Smooth muscle cell (in vitro differentiated cells): ENCODE measurements around the gene FRYL. TPM values are rescaled to one million over a fixed set of nuclear protein-coding genes. Genes with fewer than 3 reads are reported as not detected.

Source experiments
- DNase-seq: peaks from one replicate; lab custom pipeline; 2025; ENCODE audit not compliant: unreplicated experiment; lab: John Stamatoyannopoulos, UW
- H2AFZ ChIP-seq: fragments of 200-600 bp; sonication (generic); 2 replicates; pipeline ENCODE4 v1.6.0; 2016; ENCODE audit warnings: antibody characterized with exemption, low read depth, mild to moderate bottlenecking
- H3F3A ChIP-seq: fragments of 200-600 bp; sonication (generic); 2 replicates; pipeline ENCODE4 v1.6.0; 2017; ENCODE audit warnings: antibody characterized with exemption, low read depth
- H3K27ac ChIP-seq: fragments of 200-600 bp; sonication (generic); 2 replicates; pipeline ENCODE4 v1.5.1; 2016; ENCODE audit warnings: low read depth, mild to moderate bottlenecking
- H3K27me3 ChIP-seq: fragments of 200-600 bp; sonication (generic); 2 replicates; pipeline ENCODE4 v1.6.1; 2016; ENCODE audit warnings: low read depth, mild to moderate bottlenecking
- H3K36me3 ChIP-seq: fragments of 200-600 bp; sonication (generic); 2 replicates; pipeline ENCODE4 v1.5.1; 2016; ENCODE audit warnings: low read depth
- H3K4me1 ChIP-seq: fragments of 200-600 bp; sonication (generic); 2 replicates; pipeline ENCODE4 v1.5.1; 2016; ENCODE audit warnings: low read depth
- H3K4me2 ChIP-seq: fragments of 200-600 bp; sonication (generic); 2 replicates; pipeline ENCODE4 v1.6.0; 2016; ENCODE audit warnings: mild to moderate bottlenecking
- H3K4me3 ChIP-seq: fragments of 200-600 bp; sonication (generic); 2 replicates; pipeline ENCODE4 v1.5.1; 2016; ENCODE audit warnings: mild to moderate bottlenecking
- H3K79me2 ChIP-seq: fragments of 200-600 bp; sonication (generic); 2 replicates; pipeline ENCODE4 v1.6.0; 2016; ENCODE audit warnings: low read depth, mild to moderate bottlenecking
- H3K9ac ChIP-seq: fragments of 200-600 bp; sonication (generic); 2 replicates; pipeline ENCODE4 v1.6.0; 2016; ENCODE audit warnings: low read depth
- H3K9me3 ChIP-seq: fragments of 200-600 bp; sonication (generic); replicated peaks from 2 replicates; pipeline ENCODE4 v1.5.1; 2016; ENCODE audit warnings: low read depth
- H4K20me1 ChIP-seq: fragments of 200-600 bp; sonication (generic); 2 replicates; pipeline ENCODE4 v1.6.0; 2016; ENCODE audit warnings: low read depth
- WGBS: methylation state at CpG from one replicate; pipeline ENCODE4 v1.1.7; 2016; ENCODE audit warnings: low lambda C conversion rate; 5-methylcytosine and 5-hydroxymethylcytosine counted together
- polyA plus RNA-seq: library from polyadenylated mRNA; unstranded; fragments of >200 nt; fragmentation: Nextera tagmentation; extraction: Ambion mirVana; gene quantifications from 2 replicates; pipeline ENCODE4 v1.2.1, GENCODE V29; 2016
- total RNA-seq: library from RNA; depleted of rRNA; stranded (reverse); fragments of >200 nt; gene quantifications from 2 replicates; pipeline ENCODE4 v1.2.3, GENCODE V29; 2014
- TF ChIP-seq, protein P1 (sequence below): fragments of 200-600 bp; sonication (generic); IDR thresholded peaks from 2 replicates; pipeline ENCODE4 v1.5.1; 2017; ENCODE audit warnings: borderline replicate concordance, mild to moderate bottlenecking, antibody characterized with exemption; ENCODE audit not compliant: insufficient read depth, poor library complexity, severe bottlenecking

FRYL gene
- total and polyA plus RNA-seq, 2 experiments from 2014 or later: 14.9 to 56.6 TPM

DNA sequence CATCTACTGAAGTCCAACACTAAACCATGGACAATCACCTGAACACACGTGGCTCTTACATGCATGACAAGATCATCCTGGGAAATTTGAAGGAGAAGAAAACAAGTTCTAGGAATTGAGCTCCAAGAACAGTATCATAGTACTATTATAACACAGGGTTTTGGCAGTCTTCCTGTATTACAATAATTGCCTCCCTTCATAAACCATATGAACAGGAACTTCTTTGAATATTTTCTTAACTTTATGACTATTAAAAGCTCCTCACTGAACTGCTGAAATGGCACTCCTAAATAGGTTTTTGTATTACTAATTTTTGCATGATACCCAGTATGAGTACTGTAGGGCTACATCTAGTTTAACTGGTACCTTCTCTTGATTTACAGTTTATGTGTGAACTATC, 160.0 kb downstream of the FRYL start:
- Histone ChIP-seq H3K27ac (no peak overlapping the region), H3K4me2 (no peak overlapping the region), H4K20me1 (no peaks in the 10 kb centered on the region), H3K9me3 (no peaks in the 10 kb centered on the region), H2AFZ (no peak overlapping the region), H3K36me3 (no peaks in the 10 kb centered on the region), H3F3A (no peaks in the 10 kb centered on the region), H3K4me3 (no peak overlapping the region), H3K79me2 (no peaks in the 10 kb centered on the region), H3K9ac (no peak overlapping the region), H3K27me3 (no peaks in the 10 kb centered on the region), H3K4me1 (no peaks in the 10 kb centered on the region)
- TF ChIP-seq, protein P1, sequence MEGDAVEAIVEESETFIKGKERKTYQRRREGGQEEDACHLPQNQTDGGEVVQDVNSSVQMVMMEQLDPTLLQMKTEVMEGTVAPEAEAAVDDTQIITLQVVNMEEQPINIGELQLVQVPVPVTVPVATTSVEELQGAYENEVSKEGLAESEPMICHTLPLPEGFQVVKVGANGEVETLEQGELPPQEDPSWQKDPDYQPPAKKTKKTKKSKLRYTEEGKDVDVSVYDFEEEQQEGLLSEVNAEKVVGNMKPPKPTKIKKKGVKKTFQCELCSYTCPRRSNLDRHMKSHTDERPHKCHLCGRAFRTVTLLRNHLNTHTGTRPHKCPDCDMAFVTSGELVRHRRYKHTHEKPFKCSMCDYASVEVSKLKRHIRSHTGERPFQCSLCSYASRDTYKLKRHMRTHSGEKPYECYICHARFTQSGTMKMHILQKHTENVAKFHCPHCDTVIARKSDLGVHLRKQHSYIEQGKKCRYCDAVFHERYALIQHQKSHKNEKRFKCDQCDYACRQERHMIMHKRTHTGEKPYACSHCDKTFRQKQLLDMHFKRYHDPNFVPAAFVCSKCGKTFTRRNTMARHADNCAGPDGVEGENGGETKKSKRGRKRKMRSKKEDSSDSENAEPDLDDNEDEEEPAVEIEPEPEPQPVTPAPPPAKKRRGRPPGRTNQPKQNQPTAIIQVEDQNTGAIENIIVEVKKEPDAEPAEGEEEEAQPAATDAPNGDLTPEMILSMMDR: no peak
- 100% methylated on average over 1 of the region's 1 CpG for WGBS
- DNase-seq: no peak

DNA sequence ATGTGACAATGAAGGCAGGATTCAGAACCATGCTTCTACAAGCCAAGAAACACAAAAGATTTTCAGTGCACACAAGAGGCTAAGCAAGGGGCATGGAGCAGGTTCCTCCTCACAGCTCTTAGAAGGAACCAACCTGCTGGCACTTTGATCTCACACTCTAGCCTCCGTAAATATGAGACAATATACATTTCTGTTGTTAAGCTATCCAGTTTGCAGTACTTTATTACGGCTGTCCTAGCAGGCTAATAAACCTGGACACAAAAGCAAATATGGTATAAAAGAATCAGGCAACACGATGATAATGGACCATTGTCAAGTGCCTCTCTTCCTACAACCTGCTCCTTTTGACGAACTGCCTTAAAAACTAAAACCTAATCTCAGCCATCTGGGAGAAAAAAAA, 175.6 kb downstream of the FRYL start:
- Histone ChIP-seq H3K9me3 (no peaks in the 10 kb centered on the region), H3K4me2 (no peak overlapping the region), H3K9ac (no peak overlapping the region), H3K4me1 (no peaks in the 10 kb centered on the region), H3K27me3 (no peaks in the 10 kb centered on the region), H3K79me2 (no peaks in the 10 kb centered on the region), H3K4me3 (no peak overlapping the region), H2AFZ (no peak overlapping the region), H4K20me1 (no peaks in the 10 kb centered on the region), H3F3A (no peaks in the 10 kb centered on the region), H3K36me3 (no peaks in the 10 kb centered on the region), H3K27ac (no peak overlapping the region)
- DNase-seq: no peak
- TF ChIP-seq, protein P1: no peak
- WGBS: 93% methylated on average over 4 of the region's 4 CpGs

DNA sequence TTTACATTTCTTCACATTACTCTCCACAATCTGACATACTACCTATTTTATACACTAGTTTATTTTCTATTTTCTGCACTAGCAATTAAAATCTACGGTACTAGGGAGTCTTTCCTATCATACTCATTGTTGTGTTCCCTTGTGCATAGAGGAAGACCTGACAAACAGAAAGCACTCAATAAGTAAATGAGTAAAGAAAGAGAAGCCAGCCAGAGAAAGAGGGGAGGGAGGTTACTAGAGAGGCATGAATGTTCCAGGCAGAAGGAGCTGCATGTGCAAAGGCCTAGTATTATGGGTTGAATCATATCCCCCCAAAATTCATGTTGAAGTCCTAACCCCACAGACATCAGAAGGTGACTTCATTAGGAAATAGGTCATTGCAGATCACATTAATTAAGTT, 176.0 kb downstream of the FRYL start:
- DNase-seq: no peak
- Histone ChIP-seq H3K4me2 (no peak overlapping the region), H4K20me1 (no peaks in the 10 kb centered on the region), H3K9ac (no peak overlapping the region), H3K4me1 (no peaks in the 10 kb centered on the region), H3K36me3 (no peaks in the 10 kb centered on the region), H2AFZ (no peak overlapping the region), H3K4me3 (no peak overlapping the region), H3F3A (no peaks in the 10 kb centered on the region), H3K79me2 (no peaks in the 10 kb centered on the region), H3K27ac (no peak overlapping the region), H3K27me3 (no peaks in the 10 kb centered on the region), H3K9me3 (no peaks in the 10 kb centered on the region)
- TF ChIP-seq, protein P1: no peak
- 95% methylated on average over 1 of the region's 1 CpG for WGBS

DNA sequence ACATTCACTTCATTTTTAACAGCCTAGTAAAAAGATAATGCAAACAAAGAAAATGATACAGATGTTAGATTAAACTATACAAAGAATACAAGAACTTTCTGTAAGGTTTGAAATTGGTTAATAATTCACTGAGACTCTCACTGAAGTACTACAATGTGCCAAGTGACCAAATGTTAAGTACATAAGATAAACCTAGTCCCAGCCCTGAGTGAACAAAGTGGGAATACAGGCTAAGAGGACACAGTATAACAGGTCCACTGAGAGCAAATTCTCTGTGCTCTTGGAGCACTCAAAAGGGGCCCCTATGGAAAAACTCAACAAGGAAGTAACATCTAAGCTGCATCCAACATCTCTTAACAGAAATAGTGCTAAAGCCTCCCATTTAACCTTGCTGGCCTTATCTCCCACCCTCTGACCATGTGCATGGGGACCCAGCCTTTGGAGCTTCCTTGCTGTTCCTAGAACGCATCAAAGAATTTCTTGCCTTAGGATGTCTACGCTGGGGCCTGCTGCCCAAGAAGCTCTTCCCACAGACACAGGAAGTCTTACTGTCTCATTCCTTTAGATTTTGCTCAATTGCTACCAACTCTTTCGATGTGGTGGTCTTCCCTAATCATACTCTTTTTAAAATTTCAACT, 176.6 kb downstream of the FRYL start:
- H3K27ac ChIP-seq: peak overlapping the region; percentile 80
- H3K36me3 ChIP-seq: no peaks in the 10 kb centered on the region
- TF ChIP-seq, protein P1: no peak
- H3F3A ChIP-seq: no peaks in the 10 kb centered on the region
- no peak overlapping the region for H3K4me3 ChIP-seq
- no peaks in the 10 kb centered on the region for H4K20me1 ChIP-seq
- H3K9me3 ChIP-seq: no peaks in the 10 kb centered on the region
- H2AFZ ChIP-seq: no peak overlapping the region
- H3K9ac ChIP-seq: no peak overlapping the region
- H3K79me2 ChIP-seq: no peaks in the 10 kb centered on the region
- DNase-seq: no peak
- H3K4me2 ChIP-seq: no peak overlapping the region
- 94% methylated on average over 3 of the region's 3 CpGs for WGBS
- H3K27me3 ChIP-seq: no peaks in the 10 kb centered on the region
- H3K4me1 ChIP-seq: no peaks in the 10 kb centered on the region
